Measurements from ENCODE around the gene CRACR2A. TPM values are rescaled to one million over a fixed set of nuclear protein-coding genes. Genes with fewer than 3 reads are reported as not detected.

The CRACR2A gene
- total RNA-seq, 1 donor from 2014 or later: 4.4 TPM

DNA sequence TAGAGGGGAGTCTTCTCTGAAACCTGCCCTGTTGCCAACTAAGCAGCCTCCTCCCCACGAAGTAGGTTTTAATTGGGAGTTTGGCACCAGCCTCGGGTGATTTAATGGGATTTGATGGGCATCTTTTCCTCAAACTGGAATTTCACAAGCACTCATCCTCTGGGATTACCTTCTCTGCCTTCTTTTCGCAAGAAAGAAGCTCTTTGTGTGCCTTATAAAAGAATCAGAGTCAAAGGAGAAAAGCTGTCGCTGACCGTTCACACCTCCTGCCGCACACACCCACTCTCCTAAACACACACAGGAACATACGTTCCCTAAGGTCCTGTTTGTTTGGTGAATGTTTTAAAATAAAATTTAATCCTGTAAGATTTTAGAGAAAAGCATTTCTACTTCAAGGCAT, 177.9 kb downstream of the CRACR2A start:
- DNase-seq (ENCODE audit: extremely low spot score in 2 of 2): no peak
- TF ChIP-seq POLR2AphosphoS5 (IDR thresholded peaks at IDR 0.05; ENCODE audit: insufficient read depth in 1 of 2, low read depth in 1 of 2) (no peak), POLR2A (IDR thresholded peaks at IDR 0.05) (no peak)
- TF ChIP-seq, protein P1, sequence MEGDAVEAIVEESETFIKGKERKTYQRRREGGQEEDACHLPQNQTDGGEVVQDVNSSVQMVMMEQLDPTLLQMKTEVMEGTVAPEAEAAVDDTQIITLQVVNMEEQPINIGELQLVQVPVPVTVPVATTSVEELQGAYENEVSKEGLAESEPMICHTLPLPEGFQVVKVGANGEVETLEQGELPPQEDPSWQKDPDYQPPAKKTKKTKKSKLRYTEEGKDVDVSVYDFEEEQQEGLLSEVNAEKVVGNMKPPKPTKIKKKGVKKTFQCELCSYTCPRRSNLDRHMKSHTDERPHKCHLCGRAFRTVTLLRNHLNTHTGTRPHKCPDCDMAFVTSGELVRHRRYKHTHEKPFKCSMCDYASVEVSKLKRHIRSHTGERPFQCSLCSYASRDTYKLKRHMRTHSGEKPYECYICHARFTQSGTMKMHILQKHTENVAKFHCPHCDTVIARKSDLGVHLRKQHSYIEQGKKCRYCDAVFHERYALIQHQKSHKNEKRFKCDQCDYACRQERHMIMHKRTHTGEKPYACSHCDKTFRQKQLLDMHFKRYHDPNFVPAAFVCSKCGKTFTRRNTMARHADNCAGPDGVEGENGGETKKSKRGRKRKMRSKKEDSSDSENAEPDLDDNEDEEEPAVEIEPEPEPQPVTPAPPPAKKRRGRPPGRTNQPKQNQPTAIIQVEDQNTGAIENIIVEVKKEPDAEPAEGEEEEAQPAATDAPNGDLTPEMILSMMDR (IDR thresholded peaks at IDR 0.05): no peak
- H3K4me1 ChIP-seq: no peaks in the 10 kb centered on the region
- intact Hi-C loops (cut with DNase I): no loop called here
- H3K27ac ChIP-seq: no peak overlapping the region
- H3K27me3 ChIP-seq: no peaks in the 10 kb centered on the region
- no peaks in the 10 kb centered on the region for H3K36me3 ChIP-seq
- H3K4me3 ChIP-seq: no peak overlapping the region
- H3K9me3 ChIP-seq: no peaks in the 10 kb centered on the region

DNA sequence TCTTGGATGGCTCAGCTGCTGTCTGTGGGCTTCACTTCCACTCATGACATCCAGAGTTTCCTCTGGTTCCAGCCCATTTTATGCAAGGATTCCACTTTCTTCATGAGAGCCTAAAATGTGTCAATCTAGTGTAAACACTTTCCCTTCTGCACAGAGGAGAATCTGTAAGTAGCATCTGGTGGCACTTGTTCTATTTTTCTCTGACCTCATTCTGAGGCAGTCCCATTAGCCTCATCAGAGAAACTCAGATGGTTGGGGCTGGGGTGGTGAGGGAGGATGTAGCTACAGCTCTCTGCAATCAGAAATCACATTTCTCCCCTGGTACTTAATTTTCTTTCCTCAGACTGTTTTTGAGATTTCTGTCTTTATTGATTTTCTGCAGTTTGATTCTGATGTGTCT, 180.3 kb downstream of the CRACR2A start:
- Histone ChIP-seq H3K27me3 (no peaks in the 10 kb centered on the region), H3K4me3 (no peak overlapping the region), H3K4me1 (no peaks in the 10 kb centered on the region), H3K36me3 (no peaks in the 10 kb centered on the region), H3K27ac (no peak overlapping the region), H3K9me3 (no peaks in the 10 kb centered on the region)
- TF ChIP-seq, protein P1 (IDR thresholded peaks at IDR 0.05): no peak
- no peak for TF ChIP-seq POLR2A (IDR thresholded peaks at IDR 0.05)
- intact Hi-C loops (cut with DNase I): no loop called here
- no peak for DNase-seq (ENCODE audit: extremely low spot score in 2 of 2)

GRCh38 chr12:3571724-3572123, 181.2 kb downstream of the CRACR2A start:
- intact Hi-C loops (cut with DNase I): no loop called here
- TF ChIP-seq POLR2AphosphoS5 (IDR thresholded peaks at IDR 0.05; ENCODE audit: insufficient read depth in 1 of 2, low read depth in 1 of 2): no peak
- no peak for TF ChIP-seq POLR2A (IDR thresholded peaks at IDR 0.05)
- TF ChIP-seq, protein P1 (IDR thresholded peaks at IDR 0.05): no peak
- no peak overlapping the region for H3K4me3 ChIP-seq

DNA sequence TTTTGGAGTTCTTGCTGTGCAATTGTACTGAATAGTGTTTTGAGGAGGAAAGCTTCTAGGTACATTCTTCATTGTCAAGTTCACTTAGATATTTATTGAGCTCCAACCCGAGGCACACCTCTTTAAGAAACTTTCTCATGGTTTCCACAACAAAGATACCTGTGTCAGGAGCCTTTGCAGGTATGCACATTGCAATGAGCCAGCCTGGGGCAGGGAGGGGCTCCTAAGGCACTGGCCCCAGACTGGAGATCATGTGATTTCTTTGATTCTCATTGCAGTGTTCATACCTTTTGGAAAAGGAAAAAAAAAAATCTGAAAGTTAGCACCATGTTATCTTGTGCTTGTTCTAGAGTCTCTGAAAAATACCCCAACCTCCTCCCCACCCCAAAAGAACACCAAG, 181.6 kb downstream of the CRACR2A start:
- TF ChIP-seq POLR2AphosphoS5 (IDR thresholded peaks at IDR 0.05; ENCODE audit: insufficient read depth in 1 of 2, low read depth in 1 of 2) (no peak), POLR2A (IDR thresholded peaks at IDR 0.05) (no peak)
- TF ChIP-seq, protein P1 (IDR thresholded peaks at IDR 0.05): no peak
- no peak for DNase-seq (ENCODE audit: extremely low spot score in 2 of 2)
- no peaks in the 10 kb centered on the region for H3K36me3 ChIP-seq

More at GRCh38 chr12:3571724-3572123, 181.2 kb downstream of the CRACR2A start:
- H3K4me1 ChIP-seq: no peaks in the 10 kb centered on the region
- H3K9me3 ChIP-seq: no peaks in the 10 kb centered on the region
- no peak overlapping the region for H3K27ac ChIP-seq
- H3K36me3 ChIP-seq: no peaks in the 10 kb centered on the region
- no peaks in the 10 kb centered on the region for H3K27me3 ChIP-seq
- DNase-seq (ENCODE audit: extremely low spot score in 2 of 2): no peak

DNA sequence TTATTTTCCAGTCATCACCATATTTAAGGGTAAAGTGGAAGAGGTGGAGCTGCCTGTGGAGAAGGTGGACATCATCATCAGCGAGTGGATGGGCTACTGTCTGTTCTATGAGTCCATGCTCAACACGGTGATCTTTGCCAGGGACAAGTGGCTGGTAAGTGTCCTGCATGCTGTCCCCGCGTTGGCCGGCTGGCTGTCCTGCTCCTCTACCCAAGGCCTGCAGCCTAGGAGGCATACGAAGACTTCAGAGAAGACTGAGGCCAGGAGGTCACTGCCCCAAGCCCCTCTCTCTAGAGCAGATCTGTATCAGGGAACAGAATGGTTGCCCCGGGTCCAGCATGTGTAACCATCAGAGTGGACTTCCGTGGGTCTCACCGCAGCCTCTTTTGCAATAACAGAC, 184.2 kb downstream of the CRACR2A start:
- no peaks in the 10 kb centered on the region for H3K36me3 ChIP-seq
- no peaks in the 10 kb centered on the region for H3K27me3 ChIP-seq
- no peak overlapping the region for H3K4me3 ChIP-seq
- H3K4me1 ChIP-seq: no peaks in the 10 kb centered on the region
- no peak for TF ChIP-seq POLR2A (IDR thresholded peaks at IDR 0.05)
- TF ChIP-seq POLR2AphosphoS5 (IDR thresholded peaks at IDR 0.05; ENCODE audit: insufficient read depth in 1 of 2, low read depth in 1 of 2): no peak
- TF ChIP-seq, protein P1 (IDR thresholded peaks at IDR 0.05): no peak
- intact Hi-C loops (cut with DNase I): no loop called here
- no peaks in the 10 kb centered on the region for H3K9me3 ChIP-seq
- DNase-seq (ENCODE audit: extremely low spot score in 2 of 2): no peak
- H3K27ac ChIP-seq: no peak overlapping the region

More for the DNA sequence above, 181.6 kb downstream of the CRACR2A start:
- Histone ChIP-seq H3K9me3 (no peaks in the 10 kb centered on the region), H3K4me1 (no peaks in the 10 kb centered on the region), H3K4me3 (no peak overlapping the region), H3K27me3 (no peaks in the 10 kb centered on the region), H3K27ac (no peak overlapping the region)
- intact Hi-C loops (cut with DNase I): no loop called here
